ENCODE results near the gene CHRNA1. TPM values are rescaled to one million over a fixed set of nuclear protein-coding genes. Genes with fewer than 3 reads are reported as not detected.

Gene CHRNA1
- total RNA-seq, 4 donors from 2014 or later: not detected

DNA sequence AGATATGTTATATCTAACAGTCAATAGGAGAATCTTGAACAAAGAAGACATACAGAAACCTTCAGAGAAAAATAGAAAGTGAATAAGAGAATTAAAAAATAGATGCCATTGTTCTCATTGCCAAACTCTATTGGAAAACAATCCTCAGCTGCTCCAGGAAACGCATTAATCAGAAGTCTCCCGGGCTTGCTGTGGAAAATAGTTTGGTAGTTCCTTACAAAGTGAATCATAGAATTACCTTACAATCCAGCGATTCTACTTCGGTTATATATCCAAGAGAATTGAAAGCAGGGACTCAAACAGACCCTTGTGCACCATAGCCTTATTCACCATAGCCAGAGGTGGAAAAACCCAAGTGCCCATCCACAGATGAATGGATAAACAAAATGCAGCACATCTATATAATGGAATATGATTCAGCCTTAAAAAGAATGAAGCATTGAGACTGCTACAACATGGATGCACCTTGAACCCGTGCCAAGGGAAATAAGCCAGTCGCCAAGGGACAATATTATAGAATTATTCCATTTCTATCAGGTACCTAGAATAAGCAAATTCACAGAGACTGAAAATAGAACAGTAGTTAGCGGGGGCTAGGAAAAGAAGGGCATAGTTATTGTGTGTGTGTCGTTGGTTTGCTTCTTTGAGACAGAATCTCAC is 21.9 kb upstream of the CHRNA1 start:
- Histone ChIP-seq H3K27ac (peak overlapping the region; percentile 54), H3K4me1 (peaks cover 17% of the 10 kb centered on the region), H3K36me3 (no peaks in the 10 kb centered on the region), H3K27me3 (no peaks in the 10 kb centered on the region), H3K4me3 (no peak overlapping the region), H3K9me3 (no peaks in the 10 kb centered on the region)
- no peak for DNase-seq (ENCODE audit: low spot score in 2 of 2)
- TF ChIP-seq POLR2A (IDR thresholded peaks at IDR 0.05) (no peak), EP300 (IDR thresholded peaks at IDR 0.05) (no peak), POLR2AphosphoS5 (IDR thresholded peaks at IDR 0.05) (no peak)
- 65% methylated on average over 8 of the region's 8 CpGs for WGBS

DNA sequence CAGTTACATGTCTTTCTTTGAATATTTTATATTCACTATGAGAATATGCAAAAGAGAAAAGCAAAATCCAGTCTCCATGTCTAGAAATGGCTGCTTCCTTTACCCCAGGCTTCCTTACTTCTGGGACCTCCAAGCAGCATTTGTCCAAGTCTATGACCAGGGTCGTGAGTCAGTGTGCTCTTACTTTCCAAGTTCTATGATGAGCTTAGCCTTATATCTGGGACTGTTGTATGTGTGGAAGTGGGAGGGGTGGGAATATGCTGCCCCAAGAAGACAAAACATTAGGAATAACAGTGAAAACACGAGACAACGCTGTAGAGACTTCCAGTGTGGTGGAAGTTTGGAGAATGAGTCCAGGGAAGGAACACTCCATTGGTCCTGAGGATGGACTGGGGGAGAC is 21.2 kb upstream of the CHRNA1 start:
- Histone ChIP-seq H3K9me3 (no peaks in the 10 kb centered on the region), H3K4me3 (no peak overlapping the region), H3K27ac (no peak overlapping the region), H3K36me3 (no peaks in the 10 kb centered on the region), H3K4me1 (peaks cover 17% of the 10 kb centered on the region), H3K27me3 (no peaks in the 10 kb centered on the region)
- WGBS: 77% methylated on average over 3 of the region's 3 CpGs
- TF ChIP-seq POLR2A (IDR thresholded peaks at IDR 0.05) (no peak), POLR2AphosphoS5 (IDR thresholded peaks at IDR 0.05) (no peak), EP300 (IDR thresholded peaks at IDR 0.05) (no peak)
- TF ChIP-seq, protein P1, sequence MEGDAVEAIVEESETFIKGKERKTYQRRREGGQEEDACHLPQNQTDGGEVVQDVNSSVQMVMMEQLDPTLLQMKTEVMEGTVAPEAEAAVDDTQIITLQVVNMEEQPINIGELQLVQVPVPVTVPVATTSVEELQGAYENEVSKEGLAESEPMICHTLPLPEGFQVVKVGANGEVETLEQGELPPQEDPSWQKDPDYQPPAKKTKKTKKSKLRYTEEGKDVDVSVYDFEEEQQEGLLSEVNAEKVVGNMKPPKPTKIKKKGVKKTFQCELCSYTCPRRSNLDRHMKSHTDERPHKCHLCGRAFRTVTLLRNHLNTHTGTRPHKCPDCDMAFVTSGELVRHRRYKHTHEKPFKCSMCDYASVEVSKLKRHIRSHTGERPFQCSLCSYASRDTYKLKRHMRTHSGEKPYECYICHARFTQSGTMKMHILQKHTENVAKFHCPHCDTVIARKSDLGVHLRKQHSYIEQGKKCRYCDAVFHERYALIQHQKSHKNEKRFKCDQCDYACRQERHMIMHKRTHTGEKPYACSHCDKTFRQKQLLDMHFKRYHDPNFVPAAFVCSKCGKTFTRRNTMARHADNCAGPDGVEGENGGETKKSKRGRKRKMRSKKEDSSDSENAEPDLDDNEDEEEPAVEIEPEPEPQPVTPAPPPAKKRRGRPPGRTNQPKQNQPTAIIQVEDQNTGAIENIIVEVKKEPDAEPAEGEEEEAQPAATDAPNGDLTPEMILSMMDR (IDR thresholded peaks at IDR 0.05): no peak
- DNase-seq (ENCODE audit: low spot score in 2 of 2): no peak

DNA sequence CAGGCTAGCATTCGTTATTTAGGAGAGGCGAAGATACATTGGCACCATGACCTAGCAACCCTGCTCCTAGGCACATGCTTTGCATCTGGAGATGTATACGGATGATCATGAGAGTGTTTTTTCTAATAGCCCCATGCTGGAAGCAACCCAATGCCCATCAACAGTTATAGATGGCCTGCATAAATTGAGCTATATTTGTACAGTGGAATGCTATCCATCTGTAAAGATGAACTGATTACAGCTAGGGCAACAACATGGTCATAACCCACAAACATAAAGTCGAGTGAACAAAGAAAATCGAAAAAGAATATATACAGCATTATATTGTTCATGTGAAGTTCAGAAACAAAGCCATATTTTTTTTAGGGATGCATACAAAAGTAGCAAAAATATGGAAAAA is 20.6 kb upstream of the CHRNA1 start:
- TF ChIP-seq, protein P1 (IDR thresholded peaks at IDR 0.05): no peak
- TF ChIP-seq EP300 (IDR thresholded peaks at IDR 0.05) (no peak), POLR2AphosphoS5 (IDR thresholded peaks at IDR 0.05) (no peak), POLR2A (IDR thresholded peaks at IDR 0.05) (no peak)
- Histone ChIP-seq H3K4me1 (peaks cover 17% of the 10 kb centered on the region), H3K27me3 (no peaks in the 10 kb centered on the region), H3K4me3 (no peak overlapping the region), H3K9me3 (no peaks in the 10 kb centered on the region), H3K36me3 (no peaks in the 10 kb centered on the region), H3K27ac (no peak overlapping the region)
- 89% methylated on average over 5 of the region's 5 CpGs for WGBS
- DNase-seq (ENCODE audit: low spot score in 2 of 2): no peak

DNA sequence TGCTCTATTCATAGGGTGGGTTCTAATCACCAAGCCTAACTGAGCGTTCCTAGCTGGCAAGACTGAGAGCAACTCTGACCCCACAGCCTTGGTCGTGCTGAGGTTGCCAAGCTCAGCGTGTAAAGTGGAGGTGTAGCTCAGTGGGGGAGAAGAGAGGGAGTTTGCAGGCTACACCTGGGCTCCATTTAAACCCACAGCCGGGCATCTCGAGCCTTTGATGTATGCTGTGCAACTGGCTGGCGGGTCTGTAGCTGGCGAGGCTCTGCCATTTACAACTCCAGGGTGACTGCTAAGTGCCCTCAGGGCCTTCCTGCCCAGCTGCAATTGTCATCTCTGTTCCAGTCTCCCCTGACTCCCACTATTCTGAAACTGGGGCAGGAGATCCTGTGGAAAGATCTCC is 20.0 kb upstream of the CHRNA1 start:
- no peaks in the 10 kb centered on the region for H3K27me3 ChIP-seq
- H3K4me3 ChIP-seq: no peak overlapping the region
- TF ChIP-seq POLR2AphosphoS5 (IDR thresholded peaks at IDR 0.05) (no peak), EP300 (IDR thresholded peaks at IDR 0.05) (no peak), POLR2A (IDR thresholded peaks at IDR 0.05) (no peak)
- TF ChIP-seq, protein P1 (IDR thresholded peaks at IDR 0.05): no peak
- peaks cover 17% of the 10 kb centered on the region for H3K4me1 ChIP-seq
- no peaks in the 10 kb centered on the region for H3K36me3 ChIP-seq
- H3K27ac ChIP-seq: no peak overlapping the region
- no peak for DNase-seq (ENCODE audit: low spot score in 2 of 2)
- WGBS: 100% methylated on average over 5 of the region's 7 CpGs
- no peaks in the 10 kb centered on the region for H3K9me3 ChIP-seq

DNA sequence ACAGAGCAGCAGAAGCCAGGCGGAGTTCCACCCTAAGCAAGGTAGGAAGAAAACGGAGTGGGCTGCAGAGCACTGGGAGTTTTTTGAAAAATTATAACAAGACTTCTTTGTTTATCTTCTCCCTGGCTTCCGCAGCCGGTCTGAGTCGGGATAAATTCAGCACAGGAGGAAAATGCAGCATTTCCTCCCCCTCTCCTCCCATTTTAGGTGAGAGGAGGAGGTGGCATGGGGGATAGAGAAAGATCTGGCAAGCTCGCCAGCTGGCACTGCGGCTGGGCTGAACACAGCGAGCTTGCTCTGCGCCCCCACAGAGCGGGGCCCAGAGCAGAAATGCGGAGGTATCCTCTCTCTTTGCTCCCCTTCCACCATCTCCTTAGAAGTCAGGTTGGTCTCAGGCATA is 17.7 kb upstream of the CHRNA1 start:
- Histone ChIP-seq H3K36me3 (no peaks in the 10 kb centered on the region), H3K27me3 (no peaks in the 10 kb centered on the region), H3K4me3 (no peak overlapping the region), H3K27ac (no peak overlapping the region), H3K4me1 (peaks cover 11% of the 10 kb centered on the region), H3K9me3 (no peaks in the 10 kb centered on the region)
- WGBS: 84% methylated on average over 11 of the region's 11 CpGs
- TF ChIP-seq POLR2AphosphoS5 (IDR thresholded peaks at IDR 0.05) (no peak), EP300 (IDR thresholded peaks at IDR 0.05) (no peak), POLR2A (IDR thresholded peaks at IDR 0.05) (no peak)
- TF ChIP-seq, protein P1 (IDR thresholded peaks at IDR 0.05): no peak
- DNase-seq (ENCODE audit: low spot score in 2 of 2): no peak
